ENCODE results near the gene CSF3R. TPM values are rescaled to one million over a fixed set of nuclear protein-coding genes. Genes with fewer than 3 reads are reported as not detected.
A peak's percentile ranks its signal among the peaks of the same experiment; 100 is the strongest.

Gene CSF3R
- total and polyA plus RNA-seq, 9 of the 15 experiments (the other 6 are each of a cell fraction or from before 2014, with no cell fraction given) = 0.21 to 0.86 (median 0.40) TPM; not detected in 1

DNA sequence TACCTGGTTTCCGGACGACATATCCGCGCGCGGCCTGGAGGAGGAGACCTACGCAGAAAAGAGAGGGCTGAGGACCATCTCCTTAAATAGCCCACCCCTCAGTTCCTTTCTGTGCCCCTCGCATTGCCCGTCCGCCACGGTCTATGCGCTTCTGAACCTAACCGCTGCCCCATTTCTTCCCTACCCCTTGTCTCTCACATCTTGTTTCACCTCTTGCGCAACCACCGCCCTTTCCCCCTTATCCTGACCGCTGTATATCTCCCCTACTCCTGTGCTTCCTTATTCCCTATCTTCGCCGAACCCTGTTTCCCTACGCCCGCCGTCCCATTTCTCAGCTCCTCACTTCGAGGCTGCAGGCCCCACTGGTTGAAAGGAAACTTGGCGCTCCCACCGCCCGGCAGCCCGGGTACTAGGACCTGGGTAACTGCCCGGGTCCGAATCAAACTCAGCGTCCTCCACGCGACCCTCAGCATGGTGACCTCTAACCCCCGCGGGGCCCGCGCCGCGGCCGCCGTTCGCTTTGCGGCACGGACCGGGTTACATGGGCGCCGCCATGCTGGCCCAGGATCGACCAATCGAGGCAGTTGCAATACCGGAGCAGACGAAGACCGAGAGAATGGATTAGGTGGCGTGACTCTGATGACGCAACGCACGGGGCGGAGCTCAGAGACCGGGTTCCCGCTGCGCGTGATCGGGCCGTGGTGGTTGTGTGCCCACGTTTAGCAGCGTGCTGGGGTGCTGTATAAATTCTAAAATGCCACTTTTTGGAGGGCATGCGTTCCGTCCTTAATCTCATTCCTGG is 18.7 kb downstream of the CSF3R start, which contains the start of gene MRPS15 (continued):
- TF ChIP-seq, protein P1, sequence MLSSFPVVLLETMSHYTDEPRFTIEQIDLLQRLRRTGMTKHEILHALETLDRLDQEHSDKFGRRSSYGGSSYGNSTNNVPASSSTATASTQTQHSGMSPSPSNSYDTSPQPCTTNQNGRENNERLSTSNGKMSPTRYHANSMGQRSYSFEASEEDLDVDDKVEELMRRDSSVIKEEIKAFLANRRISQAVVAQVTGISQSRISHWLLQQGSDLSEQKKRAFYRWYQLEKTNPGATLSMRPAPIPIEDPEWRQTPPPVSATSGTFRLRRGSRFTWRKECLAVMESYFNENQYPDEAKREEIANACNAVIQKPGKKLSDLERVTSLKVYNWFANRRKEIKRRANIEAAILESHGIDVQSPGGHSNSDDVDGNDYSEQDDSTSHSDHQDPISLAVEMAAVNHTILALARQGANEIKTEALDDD (IDR thresholded peaks at IDR 0.05) = no peak; the same call in 1 of the 2 replicates
- TF ChIP-seq LCOR (CRISPR knock-in tag; IDR thresholded peaks at IDR 0.05) (peak; percentile 95), KDM4B (IDR thresholded peaks at IDR 0.05; ENCODE audit: borderline replicate concordance in 2 of 2, low read depth in 1 of 2) (peak in 1 of 2 experiments; percentile 92; a peak in 1 of 4 replicates), XRCC3 (IDR thresholded peaks at IDR 0.05) (no peak), GATA2 (CRISPR knock-in tag; IDR thresholded peaks at IDR 0.05) (peak; percentile 35; the same call in 1 of the 2 replicates), GTF2E2 (tag; IDR thresholded peaks at IDR 0.05) (no peak; the same call in 1 of the 2 replicates), BDP1 (IDR thresholded peaks at IDR 0.05; ENCODE audit: insufficient read depth, insufficient read length) (no peak)

DNA sequence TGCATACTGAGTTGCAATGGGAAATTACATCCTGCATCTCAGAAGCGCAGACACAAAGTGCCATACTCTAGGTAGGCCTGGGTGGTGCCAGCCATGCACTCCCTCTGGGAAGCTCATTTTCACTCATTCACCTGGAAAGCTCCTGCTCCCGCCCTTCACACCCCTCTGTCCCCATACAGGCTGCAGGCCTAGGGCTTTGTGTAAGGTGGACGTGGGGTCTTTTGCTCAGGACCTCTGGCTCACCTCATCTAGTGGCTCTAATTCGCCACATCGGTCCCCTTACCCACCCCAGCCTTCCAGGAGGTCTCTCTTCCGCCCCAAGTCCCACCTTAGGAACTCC is 19.3 kb downstream of the CSF3R start:
- CTCF ChIA-PET (ENCODE audit: low intra/inter-chr PET ratio) = no interaction called here
- in situ Hi-C loops (cut with MboI) = no loop called here
- no peaks in the 10 kb centered on the region for H4K20me1 ChIP-seq (replicated peaks; ENCODE audit: control insufficient read depth, insufficient read depth, low read length)

More for the DNA sequence above, 19.3 kb downstream of the CSF3R start:
- Histone ChIP-seq H3K9ac (ENCODE audit: insufficient read depth in 1 of 2, low read depth in 2 of 2, low read length in 2 of 2) (peak overlapping the region; percentile 94 to 98), H3K27me3 (ENCODE audit: control insufficient read depth in 2 of 2, insufficient read depth in 2 of 2, low read length in 2 of 2) (no peaks in the 10 kb centered on the region), H3K4me2 (ENCODE audit: insufficient read depth, low read length) (peak overlapping the region; percentile 94), H3K9me3 (replicated peaks; ENCODE audit: control insufficient read depth, insufficient read depth, low read depth, low read length) (no peaks in the 10 kb centered on the region), H3K36me3 (ENCODE audit: control insufficient read depth, insufficient read depth, low read length) (peaks cover 43% of the 10 kb centered on the region), H3K9me1 (ENCODE audit: control insufficient read depth, insufficient read depth, low read length) (peaks cover 2% of the 10 kb centered on the region), H3K79me2 (ENCODE audit: control insufficient read depth, insufficient read depth, low read length) (peaks cover 28% of the 10 kb centered on the region), H3K27ac (ENCODE audit: extremely low read depth, low read depth, low read length) (peak overlapping the region; percentile 97), H3K4me1 (replicated peaks in 1 of 2; ENCODE audit: control insufficient read depth in 2 of 2, insufficient read depth in 2 of 2, low read length in 2 of 2) (peaks cover 16 to 24% of the 10 kb centered on the region in 2 experiments), H3K4me3 (peak overlapping the region; percentile 93), H2AFZ (ENCODE audit: low read depth, low read length) (peak overlapping the region; percentile 78)
- WGBS (ENCODE audit: insufficient coverage, low coverage, missing lambda C conversion rate) = 4% methylated on average over 6 of the region's 6 CpGs
- no peak for TF ChIP-seq NR2F6 (CRISPR knock-in tag; IDR thresholded peaks at IDR 0.05)
- TF ChIP-seq, protein P2, sequence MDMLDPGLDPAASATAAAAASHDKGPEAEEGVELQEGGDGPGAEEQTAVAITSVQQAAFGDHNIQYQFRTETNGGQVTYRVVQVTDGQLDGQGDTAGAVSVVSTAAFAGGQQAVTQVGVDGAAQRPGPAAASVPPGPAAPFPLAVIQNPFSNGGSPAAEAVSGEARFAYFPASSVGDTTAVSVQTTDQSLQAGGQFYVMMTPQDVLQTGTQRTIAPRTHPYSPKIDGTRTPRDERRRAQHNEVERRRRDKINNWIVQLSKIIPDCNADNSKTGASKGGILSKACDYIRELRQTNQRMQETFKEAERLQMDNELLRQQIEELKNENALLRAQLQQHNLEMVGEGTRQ (CRISPR knock-in tag; IDR thresholded peaks at IDR 0.05) = peak; percentile 19; the same call in 1 of the 2 replicates
- no peak for TF ChIP-seq FOXJ2 (tag; IDR thresholded peaks at IDR 0.05)
- TF ChIP-seq, protein P3, sequence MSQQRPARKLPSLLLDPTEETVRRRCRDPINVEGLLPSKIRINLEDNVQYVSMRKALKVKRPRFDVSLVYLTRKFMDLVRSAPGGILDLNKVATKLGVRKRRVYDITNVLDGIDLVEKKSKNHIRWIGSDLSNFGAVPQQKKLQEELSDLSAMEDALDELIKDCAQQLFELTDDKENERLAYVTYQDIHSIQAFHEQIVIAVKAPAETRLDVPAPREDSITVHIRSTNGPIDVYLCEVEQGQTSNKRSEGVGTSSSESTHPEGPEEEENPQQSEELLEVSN (IDR thresholded peaks at IDR 0.05; ENCODE audit: borderline replicate concordance in 1 of 2, extremely low read depth in 1 of 2, insufficient read depth in 1 of 2, insufficient read length in 1 of 2, low read depth in 1 of 2, low read length in 1 of 2, poor library complexity in 1 of 2, severe bottlenecking in 1 of 2) = peak in 1 of 2 experiments; percentile 9
- TF ChIP-seq TOE1 (IDR thresholded peaks at IDR 0.05; ENCODE audit: borderline replicate concordance) = no peak
- no peak for TF ChIP-seq TOE1 (CRISPR knock-in tag; IDR thresholded peaks at IDR 0.05; ENCODE audit: borderline replicate concordance, low read depth)
- no peak for TF ChIP-seq TAL1 (IDR thresholded peaks at IDR 0.05)
- TF ChIP-seq RAD21 (CRISPR knock-in tag; conservative IDR thresholded peaks at IDR 0.05 in 1 of 2, IDR thresholded peaks at IDR 0.05 in 1 of 2) = no peak
- DNase-seq (ENCODE audit: extremely low read depth in 1 of 4, low spot score in 3 of 4) = peak in 2 of 4 experiments; percentile 37 to 54
- ATAC-seq = peak; percentile 11
- intact Hi-C loops (cut with micrococcal nuclease) = no loop called here
- POLR2A ChIA-PET = interaction anchor here (0.8 to 3.9 kb wide), 9 partner anchors 9 to 303 kb away, joined by 3 to 37 read pairs (median 6); partner anchors contain the start of gene CSF3R
- FAIRE-seq = no peak
- BruUV-seq (replicated peaks) = TSS peak; percentile 37

Data from K562 (cell line).